Type B pancreatic cell (in vitro differentiated cells): ENCODE measurements around the gene SPTSSB. TPM values are rescaled to one million over a fixed set of nuclear protein-coding genes. Genes with fewer than 3 reads are reported as not detected.

ENCODE experiments used
- DNase-seq: peaks from one replicate; pipeline ENCODE4 v3.0.0; 2021; ENCODE audit warnings: mixed read lengths; ENCODE audit not compliant: unreplicated experiment; ENCODE audit errors: extremely low spot score
- H3K27ac Mint-ChIP-seq: 2 replicates; pipeline ENCODE4 v1.8.0; 2021; ENCODE audit warnings: mild to moderate bottlenecking, mixed read lengths
- H3K27me3 Mint-ChIP-seq: 2 replicates; pipeline ENCODE4 v1.8.0; 2021; ENCODE audit warnings: mixed read lengths
- H3K36me3 Mint-ChIP-seq: 2 replicates; pipeline ENCODE4 v1.8.0; 2021; ENCODE audit warnings: mixed read lengths
- H3K4me1 Mint-ChIP-seq: one replicate; pipeline ENCODE4 v1.8.0; 2021; ENCODE audit warnings: mixed read lengths; ENCODE audit not compliant: unreplicated experiment
- H3K4me3 Mint-ChIP-seq: 2 replicates; pipeline ENCODE4 v1.8.0; 2021; ENCODE audit warnings: mild to moderate bottlenecking, mixed read lengths
- H3K9me3 Mint-ChIP-seq: 2 replicates; pipeline ENCODE4 v1.8.0; 2021; ENCODE audit warnings: mixed read lengths
- total RNA-seq: library from RNA; stranded (reverse); gene quantifications from 2 replicates; pipeline ENCODE4 v1.2.1, GENCODE V29; 2021; ENCODE audit warnings: low replicate concordance
- TF ChIP-seq, protein P1 (sequence below): fragments of 200-600 bp; sonication (generic); conservative IDR thresholded peaks from 2 replicates; pipeline ENCODE4 v1.5.0; 2021; ENCODE audit warnings: antibody characterized with exemption, mild to moderate bottlenecking

The SPTSSB gene
- total RNA-seq, 1 donor from 2014 or later, result 28.8 TPM

DNA sequence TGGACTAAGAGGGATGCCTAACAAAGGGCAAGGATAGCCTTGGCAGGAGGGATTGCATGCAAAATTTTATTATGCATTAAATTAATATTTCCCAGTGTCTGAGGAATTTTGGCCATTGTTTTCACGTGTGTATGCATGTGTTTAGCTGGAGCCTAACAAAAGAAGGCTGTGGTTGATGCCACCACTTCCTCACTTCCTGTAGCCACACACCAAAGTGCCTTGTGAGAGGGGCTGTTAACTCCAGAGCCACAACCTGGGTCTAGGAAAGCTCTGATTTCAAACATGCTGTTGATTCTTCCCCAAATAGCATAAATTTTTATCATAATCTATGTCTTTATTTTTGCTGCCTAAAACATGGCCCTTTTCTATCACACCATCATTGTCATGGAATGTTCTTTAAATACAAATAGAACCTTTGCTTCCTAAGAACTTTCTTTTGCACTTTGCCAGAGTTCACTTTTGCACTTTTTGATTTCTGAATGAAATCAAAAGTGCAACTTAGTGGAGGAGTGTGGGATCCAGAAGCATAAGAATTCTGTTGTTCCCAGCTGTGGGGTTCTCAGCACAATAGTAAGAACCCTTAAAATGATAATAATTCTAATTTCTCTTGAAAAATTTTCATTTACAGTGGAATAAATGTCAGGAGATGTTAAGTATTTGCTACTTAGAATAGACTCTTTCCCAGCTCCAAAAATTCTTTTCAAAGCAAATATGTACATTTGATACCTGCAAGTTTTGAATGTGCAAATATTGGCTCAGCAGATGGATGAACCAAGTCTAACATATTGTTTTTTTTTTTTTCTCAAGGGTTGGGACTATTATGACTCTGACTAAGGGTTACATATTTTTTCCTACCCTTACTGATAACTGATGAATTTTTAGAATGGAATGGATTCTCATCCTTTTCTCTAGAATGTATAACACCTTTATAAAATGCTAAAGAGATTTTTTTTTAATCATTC lies 35.6 kb upstream of the SPTSSB start:
- peaks cover 5% of the 10 kb centered on the region for H3K9me3 Mint-ChIP-seq
- H3K36me3 Mint-ChIP-seq, result peaks cover 4% of the 10 kb centered on the region
- no peak for DNase-seq
- H3K4me3 Mint-ChIP-seq, result no peak overlapping the region
- H3K27ac Mint-ChIP-seq, result no peak overlapping the region
- H3K4me1 Mint-ChIP-seq, result peaks cover 24% of the 10 kb centered on the region
- TF ChIP-seq, protein P1, sequence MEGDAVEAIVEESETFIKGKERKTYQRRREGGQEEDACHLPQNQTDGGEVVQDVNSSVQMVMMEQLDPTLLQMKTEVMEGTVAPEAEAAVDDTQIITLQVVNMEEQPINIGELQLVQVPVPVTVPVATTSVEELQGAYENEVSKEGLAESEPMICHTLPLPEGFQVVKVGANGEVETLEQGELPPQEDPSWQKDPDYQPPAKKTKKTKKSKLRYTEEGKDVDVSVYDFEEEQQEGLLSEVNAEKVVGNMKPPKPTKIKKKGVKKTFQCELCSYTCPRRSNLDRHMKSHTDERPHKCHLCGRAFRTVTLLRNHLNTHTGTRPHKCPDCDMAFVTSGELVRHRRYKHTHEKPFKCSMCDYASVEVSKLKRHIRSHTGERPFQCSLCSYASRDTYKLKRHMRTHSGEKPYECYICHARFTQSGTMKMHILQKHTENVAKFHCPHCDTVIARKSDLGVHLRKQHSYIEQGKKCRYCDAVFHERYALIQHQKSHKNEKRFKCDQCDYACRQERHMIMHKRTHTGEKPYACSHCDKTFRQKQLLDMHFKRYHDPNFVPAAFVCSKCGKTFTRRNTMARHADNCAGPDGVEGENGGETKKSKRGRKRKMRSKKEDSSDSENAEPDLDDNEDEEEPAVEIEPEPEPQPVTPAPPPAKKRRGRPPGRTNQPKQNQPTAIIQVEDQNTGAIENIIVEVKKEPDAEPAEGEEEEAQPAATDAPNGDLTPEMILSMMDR, result no peak
- H3K27me3 Mint-ChIP-seq, result peaks cover 3% of the 10 kb centered on the region

DNA sequence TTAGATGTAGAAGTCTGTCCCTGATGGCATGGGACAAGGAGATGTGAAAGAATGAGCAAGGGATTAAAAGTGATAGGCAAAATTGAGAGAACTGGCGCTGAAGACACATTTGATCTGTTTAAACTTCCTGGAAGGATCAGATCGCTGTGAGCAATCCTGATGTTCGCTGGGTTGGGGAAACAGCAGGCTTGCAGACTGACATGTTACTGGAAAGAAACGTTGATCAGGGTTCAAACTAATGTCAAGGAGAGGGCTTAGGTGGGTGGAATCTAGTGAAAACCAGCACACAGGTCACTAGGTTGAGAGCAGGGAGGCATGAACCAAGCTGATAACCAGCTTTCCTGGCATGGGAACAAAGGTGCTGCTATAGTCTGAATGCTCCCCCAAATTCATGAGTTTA lies 34.5 kb upstream of the SPTSSB start:
- H3K9me3 Mint-ChIP-seq, result peaks cover 5% of the 10 kb centered on the region
- H3K4me1 Mint-ChIP-seq, result peaks cover 27% of the 10 kb centered on the region
- no peak overlapping the region for H3K27ac Mint-ChIP-seq
- no peaks in the 10 kb centered on the region for H3K27me3 Mint-ChIP-seq
- TF ChIP-seq, protein P1, result no peak
- peaks cover 4% of the 10 kb centered on the region for H3K36me3 Mint-ChIP-seq
- no peak overlapping the region for H3K4me3 Mint-ChIP-seq
- no peak for DNase-seq

DNA sequence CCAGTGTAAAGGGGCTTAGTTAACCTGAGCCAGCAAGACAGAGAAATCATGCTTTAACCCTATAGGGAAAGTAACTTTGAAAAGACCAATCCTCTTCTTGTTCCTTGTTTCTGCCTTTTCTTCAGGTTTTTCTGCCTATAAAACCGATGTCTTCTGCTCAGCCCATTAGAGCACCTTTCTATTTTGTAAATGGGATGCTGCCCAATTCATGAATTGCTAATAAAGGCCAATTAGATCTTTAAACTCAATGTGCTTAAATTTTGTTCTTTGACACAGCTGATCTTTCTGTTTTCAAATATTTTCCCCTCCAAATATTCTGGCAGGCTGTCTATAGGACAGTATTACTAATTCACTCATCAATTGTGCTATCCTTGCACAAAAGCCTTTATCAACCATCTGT lies 33.8 kb upstream of the SPTSSB start:
- TF ChIP-seq, protein P1, result no peak
- Mint-ChIP-seq H3K27me3 (no peaks in the 10 kb centered on the region), H3K9me3 (peaks cover 5% of the 10 kb centered on the region)

DNA sequence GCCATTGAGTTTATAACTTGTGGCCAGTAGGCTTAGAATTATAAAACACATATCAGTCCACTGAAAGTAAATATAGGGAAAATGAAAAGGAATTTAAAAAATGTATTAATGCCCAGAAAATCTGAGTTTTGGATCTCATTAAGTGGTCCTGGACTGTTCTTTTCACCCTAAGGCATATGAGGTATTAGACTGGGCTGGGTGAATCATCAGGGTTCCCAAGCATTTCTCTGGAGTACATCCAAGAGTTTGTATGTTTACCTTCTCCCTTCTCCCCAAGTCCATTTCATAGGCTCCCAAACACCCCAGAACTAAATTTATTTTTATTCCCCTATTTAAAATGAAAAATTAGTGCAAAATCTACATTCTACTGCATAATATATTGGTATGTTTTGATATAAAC lies 31.9 kb upstream of the SPTSSB start:
- no peak overlapping the region for H3K27ac Mint-ChIP-seq

More for the DNA sequence above, 33.8 kb upstream of the SPTSSB start:
- no peak for DNase-seq
- Mint-ChIP-seq H3K4me3 (no peak overlapping the region), H3K36me3 (peaks cover 4% of the 10 kb centered on the region), H3K27ac (no peak overlapping the region), H3K4me1 (peaks cover 31% of the 10 kb centered on the region)

DNA sequence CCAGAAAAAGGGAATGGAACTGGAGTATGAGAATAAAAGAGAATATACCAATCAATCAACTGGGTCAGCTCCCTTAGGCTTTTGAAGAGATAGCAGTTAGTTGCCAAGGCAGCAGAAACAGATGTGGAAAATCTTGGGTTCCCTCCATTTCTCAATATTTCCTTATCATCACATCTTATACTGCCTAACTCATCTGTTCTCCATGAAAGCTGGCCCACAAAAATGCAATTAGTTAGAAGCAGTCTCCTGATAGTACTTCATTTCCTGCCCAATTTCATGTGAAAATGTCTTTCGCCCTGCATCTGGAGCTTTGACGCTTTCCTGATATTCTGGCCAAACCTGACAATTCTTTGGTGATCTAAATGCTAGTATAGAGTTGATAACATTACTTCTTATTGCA lies 30.1 kb upstream of the SPTSSB start:
- Mint-ChIP-seq H3K4me3 (no peak overlapping the region), H3K27ac (no peak overlapping the region), H3K27me3 (no peaks in the 10 kb centered on the region), H3K9me3 (peaks cover 5% of the 10 kb centered on the region), H3K36me3 (peaks cover 4% of the 10 kb centered on the region), H3K4me1 (peaks cover 17% of the 10 kb centered on the region)
- DNase-seq, result no peak
- TF ChIP-seq, protein P1, result no peak

More for the DNA sequence above, 31.9 kb upstream of the SPTSSB start:
- TF ChIP-seq, protein P1, result no peak
- Mint-ChIP-seq H3K4me3 (no peak overlapping the region), H3K4me1 (peaks cover 21% of the 10 kb centered on the region), H3K9me3 (peaks cover 5% of the 10 kb centered on the region), H3K36me3 (peaks cover 4% of the 10 kb centered on the region), H3K27me3 (no peaks in the 10 kb centered on the region)
- DNase-seq, result no peak
